GM12878 (cell line): ENCODE measurements around the gene KCNK17. TPM values are rescaled to one million over a fixed set of nuclear protein-coding genes. Genes with fewer than 3 reads are reported as not detected.

Experiments
- ATAC-seq: fragments of 200-7000 bp; cut with Tn5 transposase; 3 replicates; pipeline ENCODE4 v1.9.1; 2020; ENCODE audit warnings: mild to moderate bottlenecking, moderate library complexity
- BruUV-seq: library from RNA; stranded (reverse); fragments of 400-500 nt; replicated peaks from 2 replicates; lab custom pipeline; 2021; lab: Mats Ljungman, UMichigan
- CTCF ChIA-PET: fragments of 300-600 bp; sonication (Branson Sonifier 250); formaldehyde crosslinking; extraction: SDS; loops from one replicate; lab custom pipeline; 2021; ENCODE audit warnings: inconsistent platforms; lab: Yijun Ruan, JAX
- POLR2A ChIA-PET: fragments of 350-600 bp; formaldehyde crosslinking; extraction: SDS; loops from one replicate; lab custom pipeline; 2021; ENCODE audit warnings: inconsistent platforms; lab: Charles Lee
- RAD21 ChIA-PET: fragments of 300-600 bp; sonication (Branson Sonifier 250); formaldehyde crosslinking; loops from one replicate; lab custom pipeline; 2023; ENCODE audit warnings: antibody characterized with exemption; ENCODE audit not compliant: unreplicated experiment; lab: Charles Lee
- SMC1A ChIA-PET: fragments of 300-600 bp; sonication (Branson Sonifier 250); formaldehyde crosslinking; loops from one replicate; lab custom pipeline; 2023; ENCODE audit not compliant: unreplicated experiment, uncharacterized antibody; lab: Charles Lee
- DNase-seq: peaks from one replicate; pipeline ENCODE4 v3.0.0-alpha.2; 2011; ENCODE audit warnings: low read depth, low spot score
- FAIRE-seq: peaks from 3 replicates; lab custom pipeline; 2011; peaks lifted over from hg19 to GRCh38; lab: Jason Lieb, UNC
- H2AFZ ChIP-seq: 2 replicates; pipeline ENCODE4 v1.6.0; 2011; ENCODE audit warnings: low read depth, low read length, control low read depth; ENCODE audit not compliant: control insufficient read depth
- H3K27ac ChIP-seq: 2 replicates; pipeline ENCODE4 v1.5.1; 2011; ENCODE audit warnings: control low read depth; ENCODE audit not compliant: control insufficient read depth, insufficient read depth
- H3K27me3 ChIP-seq, 2 experiments: replicated peaks in 1 of 2; 2 replicates each; pipeline versions ENCODE4 v1.6.0 to v1.6.1; 2011; ENCODE audit warnings: low read length in 1 of 2; ENCODE audit not compliant: control insufficient read depth in 2 of 2, insufficient read depth in 2 of 2
- H3K36me3 ChIP-seq, 2 experiments: 2 replicates each; pipeline ENCODE4 v1.5.1; 2011; ENCODE audit warnings: low read length in 1 of 2; ENCODE audit not compliant: control insufficient read depth in 2 of 2, insufficient read depth in 2 of 2
- H3K4me1 ChIP-seq: 2 replicates; pipeline ENCODE4 v1.6.1; 2011; ENCODE audit warnings: mild to moderate bottlenecking, low read length, moderate library complexity, mixed read lengths; ENCODE audit not compliant: control insufficient read depth, insufficient read depth
- H3K4me2 ChIP-seq: 2 replicates; pipeline ENCODE4 v1.6.0; 2011; ENCODE audit warnings: control low read depth; ENCODE audit not compliant: control insufficient read depth, insufficient read depth
- H3K4me3 ChIP-seq: fragments of 200-600 bp; sonication (generic); 2 replicates; pipeline ENCODE4 v1.5.1; 2016
- H3K79me2 ChIP-seq: 2 replicates; pipeline ENCODE4 v1.6.0; 2011; ENCODE audit warnings: low read length; ENCODE audit not compliant: control insufficient read depth, insufficient read depth
- H3K9ac ChIP-seq: 2 replicates; pipeline ENCODE4 v1.8.0; 2011; ENCODE audit warnings: low read length, control low read depth, mixed read lengths; ENCODE audit not compliant: control insufficient read depth, insufficient read depth
- H3K9me3 ChIP-seq: replicated peaks from 3 replicates; pipeline ENCODE4 v1.5.1; 2011; ENCODE audit warnings: mild to moderate bottlenecking, low read length; ENCODE audit not compliant: control insufficient read depth, insufficient read depth
- H4K20me1 ChIP-seq: 2 replicates; pipeline ENCODE4 v1.6.0; 2011; ENCODE audit not compliant: control insufficient read depth, insufficient read depth
- ATF7 ChIP-seq: fragments of 450-650 bp; IDR thresholded peaks from 2 replicates; pipeline ENCODE4 v1.6.1; 2016; ENCODE audit warnings: low read depth, mild to moderate bottlenecking
- GATAD2B ChIP-seq: fragments of 450-650 bp; conservative IDR thresholded peaks from 2 replicates; pipeline ENCODE4 v1.6.1; 2017; ENCODE audit warnings: low read depth, mild to moderate bottlenecking, moderate library complexity
- MXI1 ChIP-seq: fragments of 150-350 bp; IDR thresholded peaks from 2 replicates; pipeline ENCODE4 v1.6.1; 2011; ENCODE audit warnings: low read depth, mild to moderate bottlenecking, inconsistent platforms, low read length, improper control_type of control experiment
- MYC ChIP-seq: IDR thresholded peaks from 2 replicates; pipeline ENCODE4 v1.6.1; 2011; ENCODE audit warnings: mild to moderate bottlenecking, low read length, moderate library complexity, inconsistent platforms; ENCODE audit not compliant: insufficient read depth, insufficient replicate concordance, insufficient read length, severe bottlenecking
- RAD21 ChIP-seq: IDR thresholded peaks from 2 replicates; pipeline ENCODE4 v1.6.1; 2011; ENCODE audit warnings: mild to moderate bottlenecking, low read depth, low read length, moderate library complexity; ENCODE audit not compliant: insufficient read depth
- SMC3 ChIP-seq: IDR thresholded peaks from 2 replicates; pipeline ENCODE4 v1.6.1; 2011; ENCODE audit warnings: low read length, improper control_type of control experiment, borderline replicate concordance
- SRF ChIP-seq, 2 experiments: IDR thresholded peaks; 2 replicates each; pipeline ENCODE4 v1.6.1; 2011; ENCODE audit warnings: low read depth in 2 of 2, low read length in 2 of 2, mild to moderate bottlenecking in 1 of 2, moderate library complexity in 1 of 2
- TCF3 ChIP-seq: IDR thresholded peaks from 2 replicates; pipeline ENCODE4 v1.6.1; 2012; ENCODE audit warnings: low read depth, mild to moderate bottlenecking, low read length, borderline replicate concordance; ENCODE audit not compliant: insufficient read depth
- ZNF622 ChIP-seq: fragments of 450-650 bp; IDR thresholded peaks from 2 replicates; pipeline ENCODE4 v1.6.1; 2017; ENCODE audit warnings: mild to moderate bottlenecking, inconsistent platforms
- WGBS: methylation state at CpG from one replicate; pipeline ENCODE4 v1.1.6; 2016; ENCODE audit warnings: low lambda C conversion rate; ENCODE audit not compliant: insufficient replicate concordance, insufficient coverage; ENCODE audit errors: missing lambda C conversion rate; 5-methylcytosine and 5-hydroxymethylcytosine counted together
- in situ Hi-C: fragments of 300-500 bp; cut with MboI; formaldehyde crosslinking; loops from 9 replicates; pipeline ENCODE4 v1.14.3; 2018; ENCODE audit warnings: mixed read lengths
- intact Hi-C: fragments of 100-400 bp; cut with micrococcal nuclease; formaldehyde crosslinking; loops from one replicate; pipeline ENCODE4 v1.14.2; 2022; ENCODE audit not compliant: unreplicated experiment
- polyA plus RNA-seq, 11 experiments: library from polyadenylated mRNA; depleted of rRNA in 4 of 11; unstranded in 6 of 11; stranded (reverse) in 5 of 11; fragments of >200 nt; fragmentation: Nextera tagmentation in 4 of 11; fragmentation: Illumina TruSeq in 1 of 11; extraction: Ambion mirVana in 4 of 11; extraction: Trizol in 1 of 11; gene quantifications; 1 replicate in 1 of 11; 2 replicates in 10 of 11; pipeline versions ENCODE4 v1.2.1 to v1.2.3, GENCODE V29; 2011 to 2016; ENCODE audit warnings: inconsistent platforms in 2 of 11, missing spikeins in 2 of 11, low read depth in 1 of 11
- total RNA-seq, 4 experiments: library from RNA; depleted of rRNA in 3 of 4; stranded (reverse); fragments of >200 nt in 3 of 4; fragmentation: Illumina TruSeq in 1 of 4; extraction: Trizol in 1 of 4; gene quantifications; 2 replicates each; pipeline versions ENCODE4 v1.2.1 to v1.2.3, GENCODE V29; 2013 to 2021
- TF ChIP-seq, protein P1 (sequence below): IDR thresholded peaks from 2 replicates; pipeline ENCODE4 v1.6.1; 2012; ENCODE audit warnings: improper control_type of control experiment, low read depth, low read length; ENCODE audit not compliant: insufficient replicate concordance

The KCNK17 gene
- total and polyA plus RNA-seq, 10 of the 15 experiments (the other 5 are each of a cell fraction or from before 2014, with no cell fraction given), result not detected

DNA sequence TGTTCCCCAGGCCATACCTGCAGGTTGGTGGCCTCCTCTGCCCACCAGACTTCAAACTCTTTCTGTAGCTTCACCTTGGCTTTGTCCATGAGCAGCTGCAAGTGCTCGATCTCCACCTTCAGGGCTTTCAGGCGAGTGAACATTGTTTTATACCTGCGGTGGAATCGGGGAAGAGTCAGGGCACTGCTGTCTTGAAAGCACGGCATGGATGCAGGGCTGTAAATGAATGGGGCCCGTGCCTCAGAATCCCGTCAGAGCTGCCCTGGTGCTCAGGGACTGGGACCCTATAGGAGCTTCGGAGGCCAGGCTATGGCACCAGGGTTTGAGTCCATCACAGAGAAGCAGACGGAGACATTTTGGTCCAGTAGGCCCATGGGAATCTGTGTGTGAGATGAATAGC lies 46.2 kb upstream of the KCNK17 start:
- SMC1A ChIA-PET, result interaction anchor here (0.9 to 3.0 kb wide), 2 partner anchors 505 to 531 kb away, joined by 3 to 9 read pairs; no protein-coding TSS in a partner anchor
- ATAC-seq, result no peak
- Histone ChIP-seq H2AFZ (no peak overlapping the region), H3K27me3 (no peaks in the 10 kb centered on the region), H3K9me3 (no peaks in the 10 kb centered on the region), H3K79me2 (no peaks in the 10 kb centered on the region), H3K27ac (no peak overlapping the region), H3K9ac (no peak overlapping the region)
- intact Hi-C loops, result loop anchor here (5.0 kb wide), 3 partner anchors 247 to 952 kb away; no protein-coding TSS in a partner anchor
- DNase-seq, result no peak
- RAD21 ChIA-PET, result no interaction called here
- TF ChIP-seq, protein P1, sequence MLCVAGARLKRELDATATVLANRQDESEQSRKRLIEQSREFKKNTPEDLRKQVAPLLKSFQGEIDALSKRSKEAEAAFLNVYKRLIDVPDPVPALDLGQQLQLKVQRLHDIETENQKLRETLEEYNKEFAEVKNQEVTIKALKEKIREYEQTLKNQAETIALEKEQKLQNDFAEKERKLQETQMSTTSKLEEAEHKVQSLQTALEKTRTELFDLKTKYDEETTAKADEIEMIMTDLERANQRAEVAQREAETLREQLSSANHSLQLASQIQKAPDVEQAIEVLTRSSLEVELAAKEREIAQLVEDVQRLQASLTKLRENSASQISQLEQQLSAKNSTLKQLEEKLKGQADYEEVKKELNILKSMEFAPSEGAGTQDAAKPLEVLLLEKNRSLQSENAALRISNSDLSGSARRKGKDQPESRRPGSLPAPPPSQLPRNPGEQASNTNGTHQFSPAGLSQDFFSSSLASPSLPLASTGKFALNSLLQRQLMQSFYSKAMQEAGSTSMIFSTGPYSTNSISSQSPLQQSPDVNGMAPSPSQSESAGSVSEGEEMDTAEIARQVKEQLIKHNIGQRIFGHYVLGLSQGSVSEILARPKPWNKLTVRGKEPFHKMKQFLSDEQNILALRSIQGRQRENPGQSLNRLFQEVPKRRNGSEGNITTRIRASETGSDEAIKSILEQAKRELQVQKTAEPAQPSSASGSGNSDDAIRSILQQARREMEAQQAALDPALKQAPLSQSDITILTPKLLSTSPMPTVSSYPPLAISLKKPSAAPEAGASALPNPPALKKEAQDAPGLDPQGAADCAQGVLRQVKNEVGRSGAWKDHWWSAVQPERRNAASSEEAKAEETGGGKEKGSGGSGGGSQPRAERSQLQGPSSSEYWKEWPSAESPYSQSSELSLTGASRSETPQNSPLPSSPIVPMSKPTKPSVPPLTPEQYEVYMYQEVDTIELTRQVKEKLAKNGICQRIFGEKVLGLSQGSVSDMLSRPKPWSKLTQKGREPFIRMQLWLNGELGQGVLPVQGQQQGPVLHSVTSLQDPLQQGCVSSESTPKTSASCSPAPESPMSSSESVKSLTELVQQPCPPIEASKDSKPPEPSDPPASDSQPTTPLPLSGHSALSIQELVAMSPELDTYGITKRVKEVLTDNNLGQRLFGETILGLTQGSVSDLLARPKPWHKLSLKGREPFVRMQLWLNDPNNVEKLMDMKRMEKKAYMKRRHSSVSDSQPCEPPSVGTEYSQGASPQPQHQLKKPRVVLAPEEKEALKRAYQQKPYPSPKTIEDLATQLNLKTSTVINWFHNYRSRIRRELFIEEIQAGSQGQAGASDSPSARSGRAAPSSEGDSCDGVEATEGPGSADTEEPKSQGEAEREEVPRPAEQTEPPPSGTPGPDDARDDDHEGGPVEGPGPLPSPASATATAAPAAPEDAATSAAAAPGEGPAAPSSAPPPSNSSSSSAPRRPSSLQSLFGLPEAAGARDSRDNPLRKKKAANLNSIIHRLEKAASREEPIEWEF, result no peak
- TF ChIP-seq GATAD2B (no peak), TCF3 (no peak), RAD21 (no peak), SMC3 (no peak), SRF (IDR thresholded peaks at IDR 0.05; ENCODE audit: low read depth in 2 of 2, low read length in 2 of 2) (no peak), MYC (no peak), ATF7 (no peak), MXI1 (no peak), ZNF622 (no peak)
- TF ChIP-seq, all 136 proteins: peak for 0
- CTCF ChIA-PET, result interaction anchor here (0.8 to 3.7 kb wide), 4 partner anchors 9 to 1551 kb away, joined by 3 to 27 read pairs (median 4); no protein-coding TSS in a partner anchor
- no peaks in the 10 kb centered on the region for H4K20me1 ChIP-seq
- POLR2A ChIA-PET, result no interaction called here
- BruUV-seq, result no TSS peak
- H3K4me3 ChIP-seq, result no peak overlapping the region
- no peaks in the 10 kb centered on the region for H3K4me1 ChIP-seq
- FAIRE-seq, result no peak
- in situ Hi-C loops, result no loop called here
- H3K36me3 ChIP-seq, result no peaks in the 10 kb centered on the region
- WGBS, result 43% methylated on average over 9 of the region's 9 CpGs
- no peak overlapping the region for H3K4me2 ChIP-seq
